Sciatic nerve (tissue), 2 donors: ENCODE data around the gene CCNF. TPM values are rescaled to one million over a fixed set of nuclear protein-coding genes. Genes with fewer than 3 reads are reported as not detected.
"Not testable (repeated sequence)": the region's sequence is repeated elsewhere in the genome, so short reads cannot be mapped to it uniquely, and the experiment has no call there.

Experiments used
- ATAC-seq: fragments of 200-7000 bp; cut with Tn5 transposase; one replicate; pipeline ENCODE4 v1.9.1; 2020; ENCODE audit warnings: mild to moderate bottlenecking, moderate library complexity
- DNase-seq: peaks from one replicate; pipeline ENCODE4 v3.0.0-alpha.2; 2020; ENCODE audit warnings: low spot score
- intact Hi-C: fragments of 100-400 bp; cut with DNase I; formaldehyde crosslinking; loops from one replicate; pipeline ENCODE4 v1.14.2; 2022
- total RNA-seq: library from RNA; stranded (reverse); fragmentation: NEBNext Ultra II Directional; extraction: Animal tissue kit (Norgen Biotek cat#: 25700); gene quantifications from one replicate; pipeline ENCODE4 v1.2.1, GENCODE V29; 2021
- donor health status: DM: no; HTN: no; CAD: no.
- donor health status: DM: no; HTN: no; CAD: no.

Gene CCNF, protein sequence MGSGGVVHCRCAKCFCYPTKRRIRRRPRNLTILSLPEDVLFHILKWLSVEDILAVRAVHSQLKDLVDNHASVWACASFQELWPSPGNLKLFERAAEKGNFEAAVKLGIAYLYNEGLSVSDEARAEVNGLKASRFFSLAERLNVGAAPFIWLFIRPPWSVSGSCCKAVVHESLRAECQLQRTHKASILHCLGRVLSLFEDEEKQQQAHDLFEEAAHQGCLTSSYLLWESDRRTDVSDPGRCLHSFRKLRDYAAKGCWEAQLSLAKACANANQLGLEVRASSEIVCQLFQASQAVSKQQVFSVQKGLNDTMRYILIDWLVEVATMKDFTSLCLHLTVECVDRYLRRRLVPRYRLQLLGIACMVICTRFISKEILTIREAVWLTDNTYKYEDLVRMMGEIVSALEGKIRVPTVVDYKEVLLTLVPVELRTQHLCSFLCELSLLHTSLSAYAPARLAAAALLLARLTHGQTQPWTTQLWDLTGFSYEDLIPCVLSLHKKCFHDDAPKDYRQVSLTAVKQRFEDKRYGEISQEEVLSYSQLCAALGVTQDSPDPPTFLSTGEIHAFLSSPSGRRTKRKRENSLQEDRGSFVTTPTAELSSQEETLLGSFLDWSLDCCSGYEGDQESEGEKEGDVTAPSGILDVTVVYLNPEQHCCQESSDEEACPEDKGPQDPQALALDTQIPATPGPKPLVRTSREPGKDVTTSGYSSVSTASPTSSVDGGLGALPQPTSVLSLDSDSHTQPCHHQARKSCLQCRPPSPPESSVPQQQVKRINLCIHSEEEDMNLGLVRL
- total RNA-seq, result 1.8 TPM

DNA sequence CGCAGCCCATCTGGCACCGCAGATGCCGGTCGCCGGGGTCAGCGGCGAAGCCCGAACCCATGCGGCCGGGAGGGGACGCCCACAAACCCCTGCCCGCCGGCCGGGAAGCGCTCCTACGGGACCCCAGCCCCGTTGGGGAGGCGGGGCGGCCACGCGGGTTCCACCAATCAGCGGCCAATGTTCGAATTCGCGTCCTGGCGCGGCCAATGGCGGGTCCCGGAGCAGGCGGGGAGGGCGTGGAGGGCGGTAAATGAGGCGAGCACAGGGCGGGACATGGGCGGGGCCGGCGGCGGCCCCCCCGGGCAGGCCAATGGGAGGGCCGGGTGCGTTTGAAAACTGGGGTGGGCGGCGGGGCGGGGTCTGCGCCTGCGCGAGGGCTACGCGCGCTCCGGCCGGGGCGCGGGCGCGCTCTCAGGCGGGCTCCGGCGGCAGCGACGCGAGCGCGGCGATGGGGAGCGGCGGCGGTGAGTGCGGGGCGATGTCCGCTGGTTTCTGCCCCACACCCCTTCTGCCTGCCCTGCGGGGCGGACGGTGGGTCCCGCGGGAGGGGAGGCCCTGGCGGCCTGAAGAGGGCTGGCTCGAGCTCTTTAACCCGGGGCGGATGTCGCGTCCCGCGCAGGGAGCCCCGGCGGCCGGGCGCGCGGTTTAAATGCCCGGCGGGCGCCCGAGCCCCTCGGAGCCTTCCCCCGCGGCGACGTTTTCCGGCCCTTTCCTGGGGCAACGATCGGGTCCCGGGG is at the start of gene CCNF:
Gene CCNF (plus strand): TSS at position 414 of the 737 bp plus-strand sequence. CDS start 35 bp downstream, at position 449.
- intact Hi-C loops, result no loop called here
- DNase-seq (peak; percentile 99), ATAC-seq (peak; percentile 98)

DNA sequence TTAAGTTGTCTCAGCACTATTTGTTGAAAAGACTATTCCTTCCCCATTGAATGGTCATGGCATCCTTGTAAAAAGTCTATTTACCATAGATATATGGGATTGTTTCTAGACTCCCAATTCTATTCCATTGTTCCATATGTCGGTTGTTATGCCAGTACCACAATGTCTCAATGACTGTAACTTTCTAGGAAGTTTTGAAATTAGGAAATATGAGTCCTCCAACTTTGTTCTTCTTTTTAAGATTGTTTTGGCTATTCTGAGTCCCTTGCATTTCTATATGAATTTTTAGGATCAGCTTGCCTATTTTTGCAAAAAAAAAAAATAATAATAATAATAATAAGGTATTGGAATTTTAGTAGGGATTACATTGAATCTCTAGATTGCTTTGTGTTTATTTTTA is 45.7 kb upstream of the CCNF start:
- no peak for DNase-seq
- intact Hi-C loops, result no loop called here
- ATAC-seq, result no peak

DNA sequence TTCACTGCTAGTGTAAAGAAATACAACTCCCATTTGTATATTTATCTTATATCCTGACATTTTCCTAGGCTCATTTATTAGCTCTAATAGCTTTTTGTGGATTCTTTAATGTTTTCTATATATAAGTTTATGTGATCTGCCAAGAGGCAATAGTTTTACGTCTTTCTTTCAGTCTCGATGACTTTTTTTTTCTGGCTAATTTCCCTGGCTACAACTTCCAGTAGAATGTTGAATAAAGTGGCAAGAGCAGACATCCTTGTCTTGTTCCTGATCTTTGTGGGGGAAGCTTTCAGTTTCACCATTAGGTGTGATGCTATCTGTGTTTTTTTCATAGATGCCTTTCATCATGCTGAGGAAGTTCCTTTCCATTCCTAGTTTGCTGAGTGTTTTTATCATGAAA is 44.8 kb upstream of the CCNF start:
- DNase-seq (no peak), ATAC-seq (no peak)
- intact Hi-C loops, result no loop called here

DNA sequence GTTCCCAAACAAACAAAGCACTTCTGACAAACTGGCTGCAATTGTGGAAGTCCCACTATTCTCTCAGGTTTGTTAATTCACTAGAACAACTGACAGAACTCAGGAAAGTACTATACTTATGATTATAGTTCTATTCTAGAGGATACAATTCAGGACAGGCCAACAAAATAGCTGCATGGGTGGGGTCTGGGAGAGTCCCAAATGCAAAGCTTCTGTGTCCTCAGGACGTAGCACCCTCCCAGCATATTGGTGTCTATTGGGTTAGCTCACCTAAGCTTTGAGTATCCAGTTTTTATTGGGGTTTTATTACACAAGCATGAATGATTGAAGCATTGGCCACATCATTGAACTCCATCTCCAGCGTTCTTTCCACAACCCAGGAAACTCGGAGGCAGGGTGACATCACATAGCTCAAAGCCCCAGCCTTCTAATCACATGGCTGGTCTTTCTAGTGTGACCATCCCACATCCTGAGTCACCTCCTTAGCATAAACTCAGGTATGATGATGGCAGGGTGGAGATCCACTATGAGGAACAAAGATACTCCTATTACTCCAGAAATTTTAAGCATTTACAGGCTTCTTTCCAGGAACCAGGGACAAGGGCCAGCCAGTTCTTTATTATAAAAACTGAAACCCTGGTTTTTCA is 43.9 kb upstream of the CCNF start:
- intact Hi-C loops, result no loop called here
- DNase-seq (no peak), ATAC-seq (no peak)

DNA sequence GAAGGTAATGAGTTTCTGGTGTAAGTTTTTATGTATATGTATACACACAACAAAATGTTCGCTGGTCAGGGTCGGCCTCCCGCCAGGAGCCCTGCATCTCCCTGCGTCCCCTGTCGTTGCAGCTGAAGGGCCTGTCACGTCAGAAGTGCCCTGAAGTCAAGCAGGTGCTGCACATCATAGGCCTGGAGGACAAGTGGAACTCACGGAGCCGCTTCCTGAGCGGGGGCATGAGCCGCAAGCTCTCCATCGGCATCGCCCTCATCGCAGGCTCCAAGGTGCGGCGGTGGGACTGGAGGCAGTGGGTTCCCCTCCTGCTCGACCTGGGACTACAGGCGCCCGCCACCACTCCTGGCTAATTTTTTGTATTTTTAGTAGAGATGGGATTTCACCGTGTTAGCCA is 43.3 kb upstream of the CCNF start:
- intact Hi-C loops, ATAC-seq, DNase-seq: not testable (repeated sequence)

DNA sequence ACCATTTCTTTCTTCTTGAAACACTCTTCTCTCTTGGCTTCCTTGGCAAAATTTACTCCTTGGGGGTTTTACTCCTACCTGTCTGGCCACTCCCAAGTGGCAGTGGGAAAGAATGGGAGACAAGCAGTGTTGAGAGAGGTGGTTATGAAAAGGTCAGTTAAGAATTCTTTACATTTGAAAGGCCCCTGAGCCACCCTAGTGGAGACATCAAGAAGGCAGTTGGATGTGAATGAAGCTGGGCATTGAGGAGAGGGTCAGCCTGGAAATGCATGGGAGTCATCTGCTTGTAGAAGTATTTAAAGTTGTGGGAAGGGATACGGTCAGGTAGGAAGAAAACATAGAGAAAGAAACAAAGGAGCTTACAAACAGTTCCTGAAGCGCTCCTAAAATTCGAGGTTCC is 42.3 kb upstream of the CCNF start:
- ATAC-seq (no peak), DNase-seq (no peak)
- intact Hi-C loops, result no loop called here

DNA sequence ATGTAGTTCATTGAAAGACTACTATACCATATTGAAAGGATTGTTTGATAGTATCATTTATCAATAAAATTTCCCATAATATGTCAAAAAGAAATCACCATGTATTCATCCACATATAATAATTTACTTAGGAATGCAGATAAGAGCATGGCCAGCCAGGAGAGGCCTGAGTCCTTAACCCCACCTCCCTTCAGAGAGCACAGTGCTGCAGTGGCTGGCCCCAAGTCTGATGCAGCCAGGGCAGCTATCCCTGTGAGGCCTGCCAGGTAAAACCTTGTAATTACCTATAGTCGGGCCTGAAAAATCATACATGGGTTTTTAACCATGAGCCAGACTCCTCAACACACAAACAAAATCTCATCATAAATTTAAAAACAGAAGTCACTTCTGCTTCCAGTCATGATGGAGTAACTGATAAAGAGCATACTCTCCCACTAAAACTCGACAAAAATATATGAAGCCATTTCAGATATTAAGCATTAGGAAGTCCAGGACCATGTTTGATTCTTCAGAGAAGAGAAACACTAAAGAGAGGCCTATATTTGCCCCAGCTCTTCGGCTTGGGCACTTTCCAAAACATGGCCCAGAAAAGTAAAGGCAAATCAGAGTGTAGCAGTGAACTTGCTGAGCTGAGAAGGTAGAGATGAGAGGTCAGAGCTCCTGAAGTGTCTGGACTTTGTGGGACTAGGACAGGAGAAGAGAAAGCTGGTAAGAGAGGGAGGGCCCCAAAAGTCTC is 40.9 kb upstream of the CCNF start:
- intact Hi-C loops, result no loop called here
- no peak for ATAC-seq
- DNase-seq, result no peak

DNA sequence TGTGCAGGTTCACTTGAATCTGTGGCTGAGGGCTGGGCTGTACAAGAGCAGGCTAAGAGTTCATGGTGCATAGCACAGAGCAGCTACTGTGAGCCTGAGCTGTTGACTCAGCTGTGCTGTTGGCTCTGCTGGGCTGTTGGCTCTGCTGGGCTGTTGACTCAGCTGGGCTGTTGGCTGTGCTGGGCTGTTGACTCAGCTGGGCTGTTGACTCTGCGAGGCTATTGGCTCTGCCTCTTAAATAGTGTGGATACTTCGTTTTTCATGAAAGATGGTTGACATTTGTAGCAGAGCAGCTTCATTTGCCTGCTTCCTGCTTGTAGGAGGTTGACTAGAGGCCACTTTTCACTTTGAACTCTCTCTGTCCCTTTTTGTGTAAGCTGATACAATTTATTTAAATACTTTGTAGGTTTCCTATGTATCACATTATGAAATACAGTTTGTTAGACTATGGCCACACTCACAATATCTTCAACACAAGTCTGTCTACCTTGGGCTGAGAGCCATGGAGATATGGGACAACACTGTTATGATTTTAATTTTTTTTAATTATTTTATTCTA is 40.3 kb upstream of the CCNF start:
- ATAC-seq (no peak), DNase-seq (no peak)
- intact Hi-C loops, result no loop called here

DNA sequence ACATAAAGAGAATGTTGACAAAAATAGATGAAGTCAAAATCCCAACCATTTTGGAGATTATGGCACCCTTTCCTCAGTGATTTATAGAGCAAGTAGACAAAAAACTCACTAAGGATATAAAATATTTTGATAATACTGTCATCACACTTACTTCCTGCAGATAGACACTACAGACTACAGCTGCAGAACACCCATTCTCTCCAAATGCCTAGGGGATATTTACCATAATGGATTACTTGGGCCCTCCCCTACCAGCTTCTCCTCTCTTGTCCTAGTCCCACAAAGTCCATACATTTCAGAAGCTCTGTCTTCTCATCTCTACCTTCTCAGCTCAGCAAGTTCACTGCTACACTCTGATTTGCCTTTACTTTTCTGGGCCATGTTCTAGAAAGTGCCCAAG is 37.2 kb upstream of the CCNF start:
- no peak for ATAC-seq
- intact Hi-C loops, result no loop called here
- no peak for DNase-seq

DNA sequence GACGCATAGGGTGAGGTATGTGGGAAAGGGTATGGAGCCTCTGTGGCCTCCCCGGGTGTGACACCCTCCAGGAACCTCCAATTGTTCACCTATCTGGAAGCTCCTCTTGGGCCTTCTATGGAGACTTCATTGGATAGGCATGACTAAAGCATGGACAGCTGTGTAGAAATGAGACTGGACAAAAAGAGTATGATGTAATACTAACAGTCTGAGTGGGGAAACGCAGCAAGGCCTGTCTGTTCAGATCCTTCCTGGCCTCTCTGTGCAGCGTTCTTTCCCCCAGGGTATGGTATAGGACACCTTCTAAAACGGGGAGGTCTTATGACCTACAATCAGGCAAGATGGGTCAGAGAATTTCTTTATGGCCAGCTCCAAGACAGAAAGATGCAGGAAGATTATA is 30.7 kb upstream of the CCNF start:
- ATAC-seq, result no peak
- DNase-seq, result no peak
- intact Hi-C loops, result no loop called here

DNA sequence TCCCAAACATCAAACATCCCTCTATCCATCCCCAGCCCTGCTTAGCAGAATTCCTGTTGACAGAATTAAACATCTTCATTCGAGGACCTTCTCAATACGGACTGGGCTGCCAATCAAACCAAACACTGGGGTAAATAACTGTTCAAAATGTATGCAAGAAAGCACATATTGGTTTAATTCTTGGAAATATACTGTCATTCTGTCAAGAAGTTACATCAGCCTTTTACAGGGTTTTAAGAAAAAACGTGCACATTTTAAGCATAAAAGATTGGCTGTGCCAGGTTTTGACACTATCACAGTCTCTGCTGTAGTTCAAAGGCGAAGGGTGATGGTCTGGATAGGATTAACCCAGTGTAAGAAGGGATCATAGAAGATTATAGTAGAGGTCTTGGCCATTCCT is 25.1 kb upstream of the CCNF start:
- no peak for DNase-seq
- intact Hi-C loops, result no loop called here
- ATAC-seq, result no peak

DNA sequence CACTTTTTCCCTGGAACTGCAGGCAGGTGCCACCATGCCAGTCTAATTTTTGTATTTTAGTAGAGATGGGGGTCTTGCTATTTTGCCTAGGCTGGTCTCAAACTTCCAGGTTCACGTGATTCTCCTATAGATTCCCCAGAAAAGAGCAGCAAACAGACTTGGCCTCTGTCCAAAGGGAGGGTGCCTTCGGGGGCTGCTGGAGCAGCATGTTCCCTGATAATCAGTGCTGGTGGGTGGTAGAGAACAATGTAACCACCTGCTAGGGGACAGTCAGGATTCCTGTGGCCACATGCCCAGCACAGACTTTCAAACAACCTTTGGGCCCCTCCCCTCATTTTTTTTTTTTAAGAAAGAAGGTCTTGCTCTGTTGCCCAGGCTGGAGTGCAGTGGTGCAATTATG is 14.2 kb upstream of the CCNF start:
- no peak for DNase-seq
- ATAC-seq, result no peak
- intact Hi-C loops, result no loop called here

DNA sequence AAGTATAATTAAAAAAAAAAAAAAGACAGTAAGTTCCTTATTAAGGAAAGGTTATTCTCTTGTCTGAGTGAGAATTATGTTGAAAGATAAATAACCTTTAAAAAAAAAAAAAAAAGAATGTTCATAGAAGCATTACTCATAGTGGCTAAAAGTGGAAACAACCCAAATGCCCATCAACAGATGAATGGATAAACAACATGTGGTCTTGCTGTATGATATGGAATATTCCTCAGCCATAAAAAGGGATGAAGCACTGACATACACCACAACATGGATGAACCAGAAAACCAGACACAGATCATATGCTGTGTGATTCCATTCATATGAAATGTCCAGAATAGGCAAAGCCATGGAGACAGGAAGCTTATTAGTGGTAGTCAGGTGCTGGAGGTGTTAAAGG is 9.2 kb upstream of the CCNF start:
- ATAC-seq (no peak), DNase-seq (no peak)
- intact Hi-C loops, result no loop called here

DNA sequence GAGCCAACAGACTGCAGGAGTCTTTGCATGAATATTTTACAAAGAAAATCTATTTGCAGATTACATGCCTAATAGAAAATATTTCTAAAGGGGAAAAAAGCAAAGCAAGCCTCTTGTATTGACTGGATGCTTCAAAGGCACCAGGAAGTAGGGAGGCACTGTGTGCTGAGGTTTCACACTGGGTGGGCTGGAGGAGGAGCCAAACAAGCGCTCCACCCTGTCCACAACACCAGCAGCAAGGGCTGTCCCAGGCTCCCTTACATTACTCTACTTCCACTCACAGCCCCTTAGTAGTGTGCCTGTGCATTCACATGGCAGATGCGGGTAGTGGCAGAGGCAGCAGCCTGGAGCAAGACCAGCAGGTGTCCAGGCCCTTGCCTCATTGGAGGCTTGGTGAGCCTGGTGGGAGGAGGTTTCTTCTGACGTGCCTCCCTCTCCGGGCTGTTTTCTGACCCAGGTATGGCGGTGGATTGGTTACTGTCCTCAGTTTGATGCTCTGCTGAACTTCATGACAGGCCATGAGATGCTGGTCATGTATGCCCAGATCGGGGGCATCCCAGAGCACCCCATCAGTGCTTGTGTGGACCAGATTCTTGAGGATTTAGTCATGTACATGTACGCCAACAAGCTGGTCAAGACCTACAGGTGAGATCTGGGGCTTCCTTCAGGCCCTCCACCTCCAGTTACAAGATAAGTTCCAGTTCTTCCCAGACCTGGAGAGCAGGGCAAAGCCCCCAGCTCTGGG is 7.0 kb upstream of the CCNF start:
- intact Hi-C loops, result no loop called here
- DNase-seq, result no peak
- ATAC-seq, result no peak

DNA sequence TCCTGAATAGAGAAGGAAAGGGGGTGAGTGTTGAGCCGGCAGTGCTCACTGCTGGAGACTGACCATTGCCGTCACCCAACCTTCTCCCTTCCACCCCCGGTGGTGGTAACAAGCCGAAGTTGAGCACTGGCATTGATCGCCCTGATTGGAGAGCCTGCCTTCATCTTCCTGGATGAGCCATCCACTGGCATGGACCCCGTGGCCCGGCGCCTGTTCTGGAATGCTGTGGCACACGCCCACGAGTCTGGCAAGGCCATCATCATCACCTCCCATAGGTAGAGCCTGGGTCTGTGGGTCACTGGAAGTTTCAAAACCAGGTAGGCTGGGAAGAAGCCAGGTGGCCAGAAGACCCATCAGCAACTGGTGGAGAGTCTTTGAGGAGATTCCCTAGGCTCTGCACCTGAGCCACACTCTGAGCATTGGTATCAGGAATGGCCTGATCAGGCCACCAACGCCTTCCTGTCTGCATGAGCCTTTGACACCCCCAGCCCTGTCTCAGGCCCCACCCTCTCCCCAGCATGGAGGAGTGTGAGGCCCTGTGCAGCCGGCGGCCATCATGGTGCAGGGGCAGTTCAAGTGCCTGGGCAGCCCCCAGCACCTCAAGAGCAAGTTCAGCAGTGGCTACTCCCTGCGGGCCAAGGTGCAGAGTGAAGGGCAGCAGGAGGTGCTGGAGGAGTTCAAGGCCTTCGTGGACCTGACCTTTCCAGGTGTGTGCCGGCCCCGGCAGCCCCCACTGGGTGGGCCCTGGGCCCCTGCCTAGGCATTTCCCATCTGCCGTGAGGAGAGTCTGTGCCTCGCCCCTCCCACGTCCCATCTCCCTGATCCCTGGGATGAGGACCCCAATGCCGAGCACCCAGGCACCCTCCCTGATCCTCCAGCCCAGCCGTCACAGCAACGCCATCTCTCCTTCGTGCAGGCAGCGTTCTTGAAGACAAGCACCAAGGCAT is 4.9 kb upstream of the CCNF start:
- DNase-seq (no peak), ATAC-seq (no peak)
- intact Hi-C loops, result no loop called here

DNA sequence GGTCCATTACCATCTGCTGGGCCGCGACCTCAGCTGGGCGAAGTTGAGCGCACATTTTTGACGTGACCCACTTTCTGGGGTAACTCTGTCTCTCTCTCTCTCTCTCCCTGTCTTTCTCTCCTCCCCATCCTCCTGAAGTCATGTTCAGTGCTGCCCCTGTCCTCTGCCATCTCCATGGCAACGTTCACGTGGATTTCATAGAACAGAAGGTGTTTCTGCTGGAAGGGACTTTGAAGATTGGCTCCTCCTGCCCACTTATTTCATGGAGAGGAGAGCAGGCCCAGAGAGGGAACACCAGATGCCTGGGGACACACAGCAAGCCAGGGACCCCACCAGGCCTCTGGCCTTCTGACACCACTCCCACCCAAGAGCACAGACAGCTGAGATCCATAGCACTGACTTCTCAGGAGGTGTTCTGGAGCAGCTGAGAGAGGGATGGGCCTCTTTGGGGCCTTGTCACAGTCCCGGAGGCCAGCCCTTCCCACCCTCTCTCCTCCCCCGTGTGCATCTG is 4.2 kb upstream of the CCNF start:
- no peak for DNase-seq
- intact Hi-C loops, result no loop called here
- no peak for ATAC-seq
